Measurements from ENCODE around the gene USP28. TPM values are rescaled to one million over a fixed set of nuclear protein-coding genes. Genes with fewer than 3 reads are reported as not detected.

USP28 gene
- total RNA-seq, 2 donors from 2014 or later, result 28.9 to 31.5 TPM

DNA sequence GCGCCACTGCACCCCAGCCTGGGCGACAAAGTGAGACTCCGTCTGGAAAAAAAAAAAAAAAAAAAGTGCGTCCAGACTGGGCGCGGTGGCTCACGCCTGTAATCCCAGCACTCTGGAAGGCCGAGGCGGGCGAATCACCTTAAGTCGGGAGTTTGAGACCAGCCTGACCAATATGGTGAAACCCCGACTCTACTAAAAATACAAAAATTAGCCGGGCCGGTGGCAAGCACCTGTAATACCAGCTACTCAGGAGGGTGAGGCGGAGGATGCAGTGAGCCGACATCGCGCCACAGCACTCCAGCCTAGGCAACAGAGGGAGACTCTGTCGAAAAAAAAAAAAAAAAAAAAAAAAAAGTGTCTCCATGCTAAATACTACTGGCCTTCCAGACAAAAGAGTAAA lies 1.3 kb downstream of the USP28 start:
- no peaks in the 10 kb centered on the region for H3K36me3 ChIP-seq
- H3K9me3 ChIP-seq, result no peaks in the 10 kb centered on the region
- H3K4me1 ChIP-seq (replicated peaks), result no peaks in the 10 kb centered on the region
- intact Hi-C loops (cut with DNase I), result loop anchor here (10.0 kb wide), 1 partner anchor 99 kb away; the partner anchor contains the start of genes CLDN25 and ZW10
- no peak for TF ChIP-seq POLR2A (IDR thresholded peaks at IDR 0.05)
- DNase-seq (ENCODE audit: low spot score), result no peak
- H3K27ac ChIP-seq, result no peak overlapping the region
- 86% methylated on average over 19 of the region's 19 CpGs for WGBS
- H3K27me3 ChIP-seq (replicated peaks; ENCODE audit: insufficient read depth), result no peaks in the 10 kb centered on the region
- peak overlapping the region in 1 of 2 donors; percentile 74 for H3K4me3 ChIP-seq

DNA sequence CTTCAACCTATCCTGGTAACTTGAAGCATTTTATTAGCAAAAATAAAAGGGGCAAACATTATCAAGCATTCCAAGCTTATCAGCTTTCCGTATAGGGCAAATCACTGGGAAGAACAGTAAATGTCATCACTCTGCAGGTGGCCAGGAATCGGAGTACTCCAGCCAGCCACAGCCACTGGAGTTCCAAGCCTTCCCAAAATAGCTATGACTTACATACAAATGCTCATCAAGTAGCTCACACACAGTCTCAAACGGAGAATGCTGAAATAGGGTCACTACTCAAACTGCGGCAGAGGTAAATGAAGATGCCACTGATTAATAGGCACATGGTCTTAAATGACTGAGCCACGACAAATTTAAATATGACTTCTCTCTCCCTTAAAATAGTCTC lies 2.1 kb downstream of the USP28 start:
- Histone ChIP-seq H3K9me3 (no peaks in the 10 kb centered on the region), H3K4me1 (replicated peaks) (no peaks in the 10 kb centered on the region), H3K36me3 (no peaks in the 10 kb centered on the region), H3K27me3 (replicated peaks; ENCODE audit: insufficient read depth) (no peaks in the 10 kb centered on the region), H3K27ac (no peak overlapping the region), H3K4me3 (no peak overlapping the region)
- no peak for DNase-seq (ENCODE audit: low spot score)
- TF ChIP-seq POLR2AphosphoS5 (IDR thresholded peaks at IDR 0.05) (no peak), POLR2A (IDR thresholded peaks at IDR 0.05) (no peak)
- TF ChIP-seq, protein P1, sequence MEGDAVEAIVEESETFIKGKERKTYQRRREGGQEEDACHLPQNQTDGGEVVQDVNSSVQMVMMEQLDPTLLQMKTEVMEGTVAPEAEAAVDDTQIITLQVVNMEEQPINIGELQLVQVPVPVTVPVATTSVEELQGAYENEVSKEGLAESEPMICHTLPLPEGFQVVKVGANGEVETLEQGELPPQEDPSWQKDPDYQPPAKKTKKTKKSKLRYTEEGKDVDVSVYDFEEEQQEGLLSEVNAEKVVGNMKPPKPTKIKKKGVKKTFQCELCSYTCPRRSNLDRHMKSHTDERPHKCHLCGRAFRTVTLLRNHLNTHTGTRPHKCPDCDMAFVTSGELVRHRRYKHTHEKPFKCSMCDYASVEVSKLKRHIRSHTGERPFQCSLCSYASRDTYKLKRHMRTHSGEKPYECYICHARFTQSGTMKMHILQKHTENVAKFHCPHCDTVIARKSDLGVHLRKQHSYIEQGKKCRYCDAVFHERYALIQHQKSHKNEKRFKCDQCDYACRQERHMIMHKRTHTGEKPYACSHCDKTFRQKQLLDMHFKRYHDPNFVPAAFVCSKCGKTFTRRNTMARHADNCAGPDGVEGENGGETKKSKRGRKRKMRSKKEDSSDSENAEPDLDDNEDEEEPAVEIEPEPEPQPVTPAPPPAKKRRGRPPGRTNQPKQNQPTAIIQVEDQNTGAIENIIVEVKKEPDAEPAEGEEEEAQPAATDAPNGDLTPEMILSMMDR (IDR thresholded peaks at IDR 0.05), result no peak
- 35% methylated on average over 5 of the region's 5 CpGs for WGBS
- intact Hi-C loops (cut with DNase I), result loop anchor here (10.0 kb wide), 1 partner anchor 98 kb away; the partner anchor contains the start of genes CLDN25 and ZW10

GRCh38 chr11:113871336-113871735 lies 4.0 kb downstream of the USP28 start:
- no peak for TF ChIP-seq POLR2A (IDR thresholded peaks at IDR 0.05)
- no peak for TF ChIP-seq POLR2AphosphoS5 (IDR thresholded peaks at IDR 0.05)
- TF ChIP-seq, protein P1 (IDR thresholded peaks at IDR 0.05), result no peak
- Histone ChIP-seq H3K36me3 (no peaks in the 10 kb centered on the region), H3K9me3 (no peaks in the 10 kb centered on the region), H3K27ac (no peak overlapping the region), H3K4me1 (replicated peaks) (no peaks in the 10 kb centered on the region), H3K4me3 (no peak overlapping the region), H3K27me3 (replicated peaks; ENCODE audit: insufficient read depth) (no peaks in the 10 kb centered on the region)
- no peak for DNase-seq (ENCODE audit: low spot score)
- WGBS, result 85% methylated on average over 3 of the region's 3 CpGs
- intact Hi-C loops (cut with DNase I), result loop anchor here (10.0 kb wide), 1 partner anchor 97 kb away; the partner anchor contains the start of genes CLDN25 and ZW10

DNA sequence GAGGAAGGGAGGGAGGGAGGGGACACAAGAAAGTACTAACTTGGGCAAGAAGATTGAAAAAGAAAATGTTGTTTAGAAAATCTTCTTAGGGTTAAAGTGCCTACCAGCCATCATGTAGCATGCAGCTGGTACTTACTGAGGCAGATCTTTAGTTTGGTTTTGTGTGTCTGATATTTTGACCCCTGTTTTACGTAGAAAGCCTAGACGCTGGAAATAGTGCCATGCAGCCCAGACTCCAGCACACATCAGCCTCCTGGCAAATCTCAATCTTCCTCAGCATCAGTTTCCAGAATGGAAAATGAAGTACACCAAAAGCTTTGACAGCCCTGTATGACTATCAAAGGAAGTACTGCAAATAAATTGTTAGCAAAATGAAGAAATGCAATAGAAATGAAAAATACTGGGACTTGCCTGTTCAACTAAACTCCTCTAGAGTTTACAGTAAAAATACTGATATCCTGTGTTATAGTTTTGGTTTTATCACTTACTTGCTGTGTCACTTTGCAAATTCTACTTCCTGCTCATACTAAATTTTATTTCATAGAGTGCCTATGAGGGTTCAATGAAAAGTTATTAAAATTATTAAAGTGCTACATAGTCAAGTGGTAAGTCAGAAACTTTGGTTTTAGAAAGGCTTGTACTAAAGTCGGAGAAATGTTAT lies 7.4 kb downstream of the USP28 start:
- 83% methylated on average over 3 of the region's 3 CpGs for WGBS
- Histone ChIP-seq H3K4me1 (replicated peaks) (no peaks in the 10 kb centered on the region), H3K27ac (no peak overlapping the region), H3K36me3 (no peaks in the 10 kb centered on the region), H3K9me3 (no peaks in the 10 kb centered on the region), H3K4me3 (no peak overlapping the region), H3K27me3 (replicated peaks; ENCODE audit: insufficient read depth) (no peaks in the 10 kb centered on the region)
- TF ChIP-seq POLR2A (IDR thresholded peaks at IDR 0.05) (no peak), POLR2AphosphoS5 (IDR thresholded peaks at IDR 0.05) (no peak)
- TF ChIP-seq, protein P1 (IDR thresholded peaks at IDR 0.05), result no peak
- no peak for DNase-seq (ENCODE audit: low spot score)
- intact Hi-C loops (cut with DNase I), result no loop called here

DNA sequence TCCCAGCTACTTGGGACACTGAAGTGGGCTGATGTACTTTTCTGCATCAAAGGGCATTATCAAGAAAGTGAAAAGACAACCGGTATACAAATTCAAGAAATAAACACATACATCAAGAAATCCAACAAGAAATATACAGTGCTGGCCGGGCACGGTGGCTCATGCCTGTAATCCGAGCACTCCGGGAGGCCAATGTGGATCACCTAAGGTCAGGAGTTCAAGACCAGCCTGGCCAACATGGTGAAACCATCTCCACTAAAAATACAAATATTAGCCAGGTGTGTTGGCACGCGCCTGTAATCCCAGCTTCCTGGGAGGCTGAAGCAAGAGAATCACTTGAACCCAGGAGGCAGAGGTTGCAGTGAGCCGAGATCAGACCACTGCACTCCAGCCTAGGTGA lies 9.5 kb downstream of the USP28 start:
- no peak for DNase-seq (ENCODE audit: low spot score)
- WGBS, result 94% methylated on average over 8 of the region's 8 CpGs
- TF ChIP-seq POLR2A (IDR thresholded peaks at IDR 0.05) (no peak), POLR2AphosphoS5 (IDR thresholded peaks at IDR 0.05) (no peak)
- TF ChIP-seq, protein P1 (IDR thresholded peaks at IDR 0.05), result no peak
- no peaks in the 10 kb centered on the region for H3K4me1 ChIP-seq (replicated peaks)
- no peaks in the 10 kb centered on the region for H3K36me3 ChIP-seq
- H3K27me3 ChIP-seq (replicated peaks; ENCODE audit: insufficient read depth), result no peaks in the 10 kb centered on the region
- intact Hi-C loops (cut with DNase I), result no loop called here
- no peak overlapping the region for H3K27ac ChIP-seq
- H3K4me3 ChIP-seq, result no peak overlapping the region
- no peaks in the 10 kb centered on the region for H3K9me3 ChIP-seq
